Measurements from ENCODE around the gene CYBRD1.

- TF ChIP-seq CTCF (IDR thresholded peaks at IDR 0.05) = no peak
- no peak for TF ChIP-seq POLR2A (IDR thresholded peaks at IDR 0.05)
- TF ChIP-seq POLR2AphosphoS5 (IDR thresholded peaks at IDR 0.05) = no peak
Observed at GRCh38 chr2:171516793-171517192, 5.5 kb upstream of the CYBRD1 start.
